IPS-11a (cell line): ENCODE data around the gene PRKAG2.

Experiments
- H3K4me3 ChIP-seq: one replicate; pipeline ENCODE4 v1.5.1; 2013; ENCODE audit warnings: low read depth, low read length, control low read depth

The PRKAG2 gene

GRCh38 chr7:151509670-151510333 is 367.1 kb downstream of the PRKAG2 start:
- H3K4me3 ChIP-seq, result no peak overlapping the region

- H3K4me3 ChIP-seq, result no peak overlapping the region
Measured at GRCh38 chr7:151508991-151509390, 367.9 kb downstream of the PRKAG2 start.

GRCh38 chr7:151507806-151508205 is 369.1 kb downstream of the PRKAG2 start:
- no peak overlapping the region for H3K4me3 ChIP-seq

- H3K4me3 ChIP-seq, result no peak overlapping the region
Measured at GRCh38 chr7:151506901-151507382, 370.0 kb downstream of the PRKAG2 start.
